H1 (cell line): ENCODE data around the gene PGBD5. TPM values are rescaled to one million over a fixed set of nuclear protein-coding genes. Genes with fewer than 3 reads are reported as not detected.

Experiments
- CTCF ChIA-PET: fragments of 300-600 bp; sonication (Branson Sonifier 250); formaldehyde crosslinking; loops from one replicate; lab custom pipeline; 2021; ENCODE audit not compliant: partially characterized antibody; lab: Charles Lee
- POLR2A ChIA-PET: fragments of 300-600 bp; sonication (Branson Sonifier 250); formaldehyde crosslinking; loops from one replicate; lab custom pipeline; 2021; ENCODE audit warnings: inconsistent platforms; ENCODE audit not compliant: partially characterized antibody; lab: Charles Lee
- DNase-seq, 2 experiments: peaks; one replicate each; pipeline versions ENCODE4 v3.0.0 to v3.0.0-alpha.2; 2010 to 2022; ENCODE audit warnings: low spot score in 2 of 2, low read depth in 1 of 2, mixed read lengths in 1 of 2
- FAIRE-seq: peaks from 2 replicates; lab custom pipeline; 2011; peaks lifted over from hg19 to GRCh38; lab: Jason Lieb, UNC
- H2AFZ ChIP-seq: 2 replicates; pipeline ENCODE4 v1.8.1; 2012; ENCODE audit warnings: low read length, inconsistent platforms
- H2AK5ac ChIP-seq: 2 replicates; pipeline ENCODE4 v1.6.1; 2013; ENCODE audit warnings: low read depth, low read length
- H2BK120ac ChIP-seq: replicated peaks from 2 replicates; pipeline ENCODE3; 2013; ENCODE audit warnings: low read depth, low read length, inconsistent platforms
- H2BK12ac ChIP-seq: 2 replicates; pipeline ENCODE4 v1.6.1; 2013; ENCODE audit warnings: low read depth, low read length
- H2BK15ac ChIP-seq: 2 replicates; pipeline ENCODE4 v1.6.1; 2013; ENCODE audit warnings: low read length
- H2BK20ac ChIP-seq: 2 replicates; pipeline ENCODE4 v1.6.1; 2013; ENCODE audit warnings: low read length
- H2BK5ac ChIP-seq: 2 replicates; pipeline ENCODE4 v1.6.1; 2013; ENCODE audit warnings: low read depth, low read length
- H3K14ac ChIP-seq: 2 replicates; pipeline ENCODE4 v1.6.1; 2013; ENCODE audit warnings: inconsistent platforms; ENCODE audit not compliant: insufficient read length
- H3K18ac ChIP-seq: 2 replicates; pipeline ENCODE4 v1.6.1; 2013; ENCODE audit warnings: low read length; ENCODE audit errors: extremely low read depth
- H3K23ac ChIP-seq: 2 replicates; pipeline ENCODE4 v1.6.1; 2013; ENCODE audit warnings: inconsistent platforms; ENCODE audit not compliant: insufficient read length
- H3K23me2 ChIP-seq: 2 replicates; pipeline ENCODE4 v1.6.1; 2013; ENCODE audit warnings: low read depth, low read length
- H3K27ac ChIP-seq: 2 replicates; pipeline ENCODE4 v1.6.1; 2011; ENCODE audit warnings: low read depth, low read length, inconsistent platforms
- H3K27me3 ChIP-seq, 4 experiments: replicated peaks in 1 of 4; 1 replicate in 1 of 4; 2 replicates in 3 of 4; pipeline versions ENCODE4 v1.6.1 to v1.8.1; 2011 to 2013; ENCODE audit warnings: low read length in 3 of 4, mild to moderate bottlenecking in 3 of 4, inconsistent platforms in 2 of 4, mixed read lengths in 2 of 4, moderate library complexity in 1 of 4; ENCODE audit not compliant: control insufficient read depth in 3 of 4, insufficient read depth in 3 of 4; ENCODE audit errors: extremely low read depth in 1 of 4
- H3K36me3 ChIP-seq, 4 experiments: 2 replicates each; pipeline versions ENCODE4 v1.6.1 to v1.8.1; 2011 to 2013; ENCODE audit warnings: mild to moderate bottlenecking in 4 of 4, low read length in 3 of 4, moderate library complexity in 2 of 4, control low read depth in 1 of 4, inconsistent platforms in 1 of 4; ENCODE audit not compliant: insufficient read depth in 4 of 4, control insufficient read depth in 2 of 4
- H3K4ac ChIP-seq: replicated peaks from 2 replicates; pipeline ENCODE3; 2013; ENCODE audit warnings: low read length, low read depth, mixed read lengths, inconsistent platforms; ENCODE audit not compliant: insufficient read length
- H3K4me1 ChIP-seq, 4 experiments: replicated peaks in 1 of 4; 1 replicate in 1 of 4; 2 replicates in 3 of 4; pipeline versions ENCODE4 v1.6.1 to v1.8.1; 2011 to 2013; ENCODE audit warnings: low read length in 3 of 4, inconsistent platforms in 2 of 4, mixed read lengths in 1 of 4; ENCODE audit not compliant: insufficient read depth in 4 of 4, control insufficient read depth in 3 of 4
- H3K4me2 ChIP-seq, 2 experiments: 2 replicates each; pipeline versions ENCODE4 v1.6.1 to v1.8.1; 2011 to 2013; ENCODE audit warnings: low read depth in 2 of 2, low read length in 2 of 2, control low read depth in 1 of 2, inconsistent platforms in 1 of 2, mild to moderate bottlenecking in 1 of 2; ENCODE audit not compliant: insufficient read depth in 1 of 2
- H3K4me3 ChIP-seq, 4 experiments: fragments of 200-600, 300-600 bp in 1 of 4; sonication (generic), shearing (Covaris generic), sonication (Bioruptor Twin) in 1 of 4; 2 replicates each; pipeline versions ENCODE4 v1.5.1 to v1.8.1; 2011 to 2016; ENCODE audit warnings: low read length in 4 of 4, low read depth in 3 of 4, control low read depth in 2 of 4, inconsistent platforms in 2 of 4, mild to moderate bottlenecking in 2 of 4, mixed read lengths in 1 of 4, moderate library complexity in 1 of 4; ENCODE audit not compliant: insufficient read depth in 2 of 4; ENCODE audit errors: extremely low read depth in 1 of 4
- H3K56ac ChIP-seq: replicated peaks from 2 replicates; pipeline ENCODE3; 2013; ENCODE audit warnings: low read depth, mild to moderate bottlenecking, mixed read lengths, low read length, inconsistent platforms; ENCODE audit not compliant: insufficient read length
- H3K79me1 ChIP-seq: 2 replicates; pipeline ENCODE4 v1.6.1; 2013; ENCODE audit warnings: low read depth, low read length, control low read depth
- H3K79me2 ChIP-seq, 2 experiments: 2 replicates each; pipeline versions ENCODE4 v1.6.1 to v1.8.1; 2012 to 2013; ENCODE audit warnings: low read length in 2 of 2, mild to moderate bottlenecking in 2 of 2, inconsistent platforms in 1 of 2; ENCODE audit not compliant: insufficient read depth in 2 of 2, control insufficient read depth in 1 of 2
- H3K9ac ChIP-seq, 4 experiments: replicated peaks in 1 of 4; 1 replicate in 1 of 4; 2 replicates in 3 of 4; pipeline versions ENCODE4 v1.6.1 to v1.8.1; 2011 to 2013; ENCODE audit warnings: low read depth in 3 of 4, low read length in 3 of 4, control low read depth in 2 of 4, mild to moderate bottlenecking in 2 of 4, moderate library complexity in 2 of 4, inconsistent platforms in 1 of 4; ENCODE audit errors: extremely low read depth in 1 of 4
- H3K9me3 ChIP-seq, 2 experiments: 2 replicates each; pipeline versions ENCODE4 v1.6.1 to v1.8.1; 2012 to 2013; ENCODE audit warnings: mild to moderate bottlenecking in 2 of 2, moderate library complexity in 2 of 2, control low read depth in 1 of 2, inconsistent platforms in 1 of 2, low read depth in 1 of 2, low read length in 1 of 2, mixed read lengths in 1 of 2; ENCODE audit not compliant: insufficient read depth in 2 of 2
- H4K20me1 ChIP-seq, 2 experiments: replicated peaks in 1 of 2; 2 replicates each; pipeline versions ENCODE3 to v1.8.1; 2011 to 2013; ENCODE audit warnings: inconsistent platforms in 2 of 2, low read length in 2 of 2, mild to moderate bottlenecking in 1 of 2; ENCODE audit not compliant: insufficient read depth in 2 of 2, control insufficient read depth in 1 of 2
- H4K5ac ChIP-seq: 2 replicates; pipeline ENCODE4 v1.6.1; 2013; ENCODE audit warnings: low read length, low read depth, mixed read lengths, inconsistent platforms; ENCODE audit not compliant: insufficient read length
- H4K8ac ChIP-seq: 2 replicates; pipeline ENCODE4 v1.8.0; 2013; ENCODE audit warnings: mild to moderate bottlenecking, moderate library complexity, low read length, inconsistent platforms; ENCODE audit not compliant: insufficient read depth; ENCODE audit errors: extremely low read depth
- H4K91ac ChIP-seq: replicated peaks from 2 replicates; pipeline ENCODE3; 2013; ENCODE audit warnings: low read length, mixed read lengths, inconsistent platforms; ENCODE audit not compliant: insufficient read length
- CEBPB ChIP-seq: IDR thresholded peaks from 2 replicates; pipeline ENCODE4 v1.6.1; 2012; ENCODE audit warnings: low read depth, low read length
- GABPA ChIP-seq: IDR thresholded peaks from 2 replicates; pipeline ENCODE4 v1.6.1; 2011; ENCODE audit warnings: mild to moderate bottlenecking, low read length, moderate library complexity, borderline replicate concordance; ENCODE audit not compliant: insufficient read depth
- JUND ChIP-seq: IDR thresholded peaks from 2 replicates; pipeline ENCODE4 v1.6.1; 2011; ENCODE audit warnings: mild to moderate bottlenecking, improper control_type of control experiment, low read length
- RAD21 ChIP-seq, 2 experiments: IDR thresholded peaks in 1 of 2; conservative IDR thresholded peaks in 1 of 2; 2 replicates each; pipeline ENCODE4 v1.6.1; 2011; ENCODE audit warnings: low read depth in 2 of 2, low read length in 2 of 2, improper control_type of control experiment in 1 of 2, inconsistent platforms in 1 of 2, mild to moderate bottlenecking in 1 of 2, moderate library complexity in 1 of 2
- SP1 ChIP-seq: IDR thresholded peaks from 2 replicates; pipeline ENCODE4 v1.6.1; 2011; ENCODE audit warnings: low read depth, low read length
- TBP ChIP-seq: IDR thresholded peaks from 2 replicates; pipeline ENCODE4 v1.6.1; 2011; ENCODE audit warnings: low read depth, low read length, improper control_type of control experiment
- YY1 ChIP-seq: IDR thresholded peaks from 2 replicates; pipeline ENCODE4 v1.6.1; 2011; ENCODE audit warnings: low read depth, mild to moderate bottlenecking, low read length
- WGBS, 2 experiments: shearing (Covaris generic) in 1 of 2; methylation state at CpG; one replicate each; pipeline versions ENCODE4 v1.1.6 to v1.1.7; 2013 to 2015; ENCODE audit warnings: low lambda C conversion rate in 2 of 2, mixed read lengths in 2 of 2, inconsistent platforms in 1 of 2, low coverage in 1 of 2, missing lambda C conversion rate in 1 of 2; ENCODE audit not compliant: insufficient replicate concordance in 2 of 2, insufficient coverage in 1 of 2, insufficient read length in 1 of 2; ENCODE audit errors: extremely low coverage in 1 of 2, missing lambda C conversion rate in 1 of 2; 5-methylcytosine and 5-hydroxymethylcytosine counted together
- polyA plus RNA-seq, 7 experiments: library from polyadenylated mRNA; depleted of rRNA in 3 of 7; stranded (reverse) in 5 of 7; unstranded in 2 of 7; fragments of >200 nt in 5 of 7; fragments of 200-250 nt in 2 of 7; gene quantifications; 1 replicate in 5 of 7; 2 replicates in 1 of 7; 4 replicates in 1 of 7; pipeline versions ENCODE4 v1.2.1 to v1.2.3, GENCODE V29; 2011 to 2013; ENCODE audit warnings: missing spikeins in 2 of 7, mixed read lengths in 2 of 7
- total RNA-seq: library from RNA; stranded (reverse); fragmentation: NEBNext Ultra II Directional; extraction: Animal tissue kit (Norgen Biotek cat#: 25700); gene quantifications from 2 replicates; pipeline ENCODE4 v1.2.1, GENCODE V29; 2021
- TF ChIP-seq, protein P1 (sequence below), 3 experiments: IDR thresholded peaks; 1 replicate in 2 of 3; 2 replicates in 1 of 3; pipeline versions ENCODE4 v1.5.1 to v1.6.1; 2011; ENCODE audit warnings: low read length in 3 of 3, mild to moderate bottlenecking in 3 of 3, inconsistent platforms in 2 of 3, low read depth in 1 of 3, moderate library complexity in 1 of 3; ENCODE audit not compliant: insufficient read depth in 1 of 3; ENCODE audit errors: control extremely low read depth in 1 of 3

Gene PGBD5
- total and polyA plus RNA-seq, 2 of the 8 experiments (the other 6 are each of a cell fraction or from before 2014, with no cell fraction given): 16.3 to 18.4 TPM

DNA sequence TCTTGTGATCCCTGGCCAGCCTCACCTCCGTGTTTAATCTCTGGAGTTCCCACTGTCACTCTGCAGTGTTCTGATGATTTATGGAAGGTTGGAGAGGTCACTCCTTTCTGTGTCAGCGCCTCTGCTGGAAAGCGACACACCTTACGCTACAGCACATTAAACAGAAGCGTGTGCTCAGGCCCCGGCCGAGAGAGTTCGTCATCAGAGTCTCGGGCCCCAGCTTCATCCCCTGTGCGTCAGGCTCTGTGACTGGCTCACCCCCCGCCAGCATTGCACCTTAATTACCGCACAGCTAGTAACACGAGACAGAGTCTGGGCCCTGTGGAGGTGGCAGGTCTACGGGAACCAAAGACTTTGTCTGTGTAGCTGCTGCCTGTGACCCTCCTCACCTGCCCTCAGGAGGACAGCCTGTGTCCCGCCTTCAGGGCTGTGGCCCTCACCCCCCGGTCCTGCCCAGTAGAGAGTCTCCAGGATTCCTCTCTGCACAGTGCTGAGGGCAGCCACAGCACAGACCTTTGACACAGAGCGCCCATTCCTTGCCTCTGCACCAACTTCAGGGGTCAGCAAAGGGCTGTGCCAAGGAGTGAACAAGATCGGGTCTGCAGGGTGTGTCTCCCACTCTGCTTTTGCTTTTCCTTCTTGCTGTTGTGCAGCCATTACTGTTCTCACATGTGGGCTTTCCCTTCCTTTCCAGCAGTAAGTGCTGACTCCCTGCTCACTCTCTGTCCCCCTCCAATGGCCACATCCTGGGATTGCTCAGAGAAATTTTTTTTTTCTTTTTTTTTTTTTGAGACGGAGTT lies 157.6 kb downstream of the PGBD5 start:
- Histone ChIP-seq H3K79me2 (no peaks in the 10 kb centered on the region), H2BK120ac (no peak overlapping the region), H3K27me3 (no peaks in the 10 kb centered on the region), H2BK5ac (no peak overlapping the region; the same call in 1 of the 2 replicates), H3K14ac (no peak overlapping the region), H2BK20ac (no peak overlapping the region), H4K5ac (peak overlapping the region; percentile 61), H3K9me3 (no peaks in the 10 kb centered on the region), H3K9ac (peak overlapping the region in 1 of 4 experiments; percentile 12; a peak in 1 of 7 replicates), H4K91ac (peak overlapping the region; percentile 89), H2AK5ac (peak overlapping the region; percentile 85), H4K20me1 (no peaks in the 10 kb centered on the region), H3K18ac (peak overlapping the region; percentile 78; the same call in 1 of the 2 replicates), H3K4me3 (no peak overlapping the region), H3K79me1 (no peaks in the 10 kb centered on the region; the same call in 1 of the 2 replicates), H3K56ac (peak overlapping the region; percentile 40), H2BK15ac (peak overlapping the region; percentile 81; the same call in 1 of the 2 replicates), H3K23ac (no peak overlapping the region), H3K27ac (no peak overlapping the region), H3K4me2 (no peak overlapping the region; a peak in 1 of 4 replicates), H3K36me3 (peaks cover 0 to 13% (median 8%) of the 10 kb centered on the region in 4 experiments; a peak in 5 of 8 replicates), H3K4me1 (peaks cover 0 to 5% (median 1%) of the 10 kb centered on the region in 4 experiments; a peak in 3 of 7 replicates), H3K4ac (no peak overlapping the region), H3K23me2 (no peaks in the 10 kb centered on the region), H2BK12ac (peak overlapping the region; percentile 95), H2AFZ (no peak overlapping the region), H4K8ac (peak overlapping the region; percentile 35)
- TF ChIP-seq JUND (no peak), RAD21 (IDR thresholded peaks at IDR 0.05 in 1 of 2, conservative IDR thresholded peaks at IDR 0.05 in 1 of 2; ENCODE audit: low read depth in 2 of 2, low read length in 2 of 2) (peak; percentile 79 to 85), GABPA (no peak), SP1 (no peak), TBP (no peak), YY1 (peak; percentile 82), CEBPB (no peak)
- TF ChIP-seq, protein P1, sequence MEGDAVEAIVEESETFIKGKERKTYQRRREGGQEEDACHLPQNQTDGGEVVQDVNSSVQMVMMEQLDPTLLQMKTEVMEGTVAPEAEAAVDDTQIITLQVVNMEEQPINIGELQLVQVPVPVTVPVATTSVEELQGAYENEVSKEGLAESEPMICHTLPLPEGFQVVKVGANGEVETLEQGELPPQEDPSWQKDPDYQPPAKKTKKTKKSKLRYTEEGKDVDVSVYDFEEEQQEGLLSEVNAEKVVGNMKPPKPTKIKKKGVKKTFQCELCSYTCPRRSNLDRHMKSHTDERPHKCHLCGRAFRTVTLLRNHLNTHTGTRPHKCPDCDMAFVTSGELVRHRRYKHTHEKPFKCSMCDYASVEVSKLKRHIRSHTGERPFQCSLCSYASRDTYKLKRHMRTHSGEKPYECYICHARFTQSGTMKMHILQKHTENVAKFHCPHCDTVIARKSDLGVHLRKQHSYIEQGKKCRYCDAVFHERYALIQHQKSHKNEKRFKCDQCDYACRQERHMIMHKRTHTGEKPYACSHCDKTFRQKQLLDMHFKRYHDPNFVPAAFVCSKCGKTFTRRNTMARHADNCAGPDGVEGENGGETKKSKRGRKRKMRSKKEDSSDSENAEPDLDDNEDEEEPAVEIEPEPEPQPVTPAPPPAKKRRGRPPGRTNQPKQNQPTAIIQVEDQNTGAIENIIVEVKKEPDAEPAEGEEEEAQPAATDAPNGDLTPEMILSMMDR (IDR thresholded peaks at IDR 0.05; ENCODE audit: control extremely low read depth in 1 of 3, insufficient read depth in 1 of 3, low read depth in 1 of 3, low read length in 3 of 3): peak; percentile 45 to 66 (median 61)
- CTCF ChIA-PET: interaction anchor here (0.9 to 1.7 kb wide), 15 partner anchors 10 to 616 kb away, joined by 3 to 6 read pairs (median 4); no protein-coding TSS in a partner anchor
- peak in 1 of 2 experiments; percentile 65 for DNase-seq
- POLR2A ChIA-PET: no interaction called here
- 85% methylated on average over 18 of the region's 19 CpGs; no CpG with 5 or more reads in 1 of the 2 experiments for WGBS, 2 experiments
- FAIRE-seq: peak; percentile 79
